GM06990 (cell line): ENCODE data around the gene FMNL3.

Experiments used
- DNase-seq: peaks from one replicate; pipeline ENCODE4 v3.0.0-alpha.2; 2011; ENCODE audit not compliant: insufficient read length; ENCODE audit errors: extremely low read depth
- H3K27me3 ChIP-seq: replicated peaks from 2 replicates; pipeline ENCODE4 v1.6.0; 2011; ENCODE audit warnings: low read length; ENCODE audit not compliant: control insufficient read depth, insufficient read depth
- H3K36me3 ChIP-seq: 2 replicates; pipeline ENCODE4 v1.5.1; 2011; ENCODE audit warnings: low read length; ENCODE audit not compliant: control insufficient read depth, insufficient read depth
- H3K4me3 ChIP-seq: replicated peaks from 2 replicates; pipeline ENCODE4 v1.5.1; 2011; ENCODE audit warnings: low read depth, mild to moderate bottlenecking, control low read depth, low read length
- CTCF ChIP-seq: IDR thresholded peaks from 2 replicates; pipeline ENCODE4 v1.5.1; 2011; ENCODE audit warnings: low read length, control low read depth, mild to moderate bottlenecking, inconsistent platforms; ENCODE audit not compliant: insufficient read depth, poor library complexity, severe bottlenecking

FMNL3 gene

GRCh38 chr12:49674318-49674981 lies 32.8 kb downstream of the FMNL3 start:
- H3K27me3 ChIP-seq, result no peaks in the 10 kb centered on the region
- TF ChIP-seq CTCF, result no peak
- no peak for DNase-seq
- no peaks in the 10 kb centered on the region for H3K36me3 ChIP-seq
- no peak overlapping the region for H3K4me3 ChIP-seq

GRCh38 chr12:49673446-49674317 lies 33.5 kb downstream of the FMNL3 start:
- Histone ChIP-seq H3K4me3 (0 out of 2 replicates have a peak overlapping the region, but pooled peaks have one; percentile 1), H3K27me3 (no peaks in the 10 kb centered on the region), H3K36me3 (0 out of 2 replicates have a peak, but pooled peaks cover 1% of the 10 kb centered on the region)
- DNase-seq, result no peak
- no peak for TF ChIP-seq CTCF

GRCh38 chr12:49672301-49673217 lies 34.6 kb downstream of the FMNL3 start:
- Histone ChIP-seq H3K36me3 (0 out of 2 replicates have a peak, but pooled peaks cover 1% of the 10 kb centered on the region), H3K27me3 (no peaks in the 10 kb centered on the region), H3K4me3 (0 out of 2 replicates have a peak overlapping the region, but pooled peaks have one; percentile 5)
- DNase-seq, result peak; percentile 42
- TF ChIP-seq CTCF, result no peak

GRCh38 chr12:49671031-49671765 lies 36.0 kb downstream of the FMNL3 start:
- peak; percentile 44 for DNase-seq
- TF ChIP-seq CTCF, result no peak
- Histone ChIP-seq H3K27me3 (no peaks in the 10 kb centered on the region), H3K4me3 (no peak overlapping the region; the same call in 1 of the 2 replicates), H3K36me3 (peaks cover 4% of the 10 kb centered on the region; the same call in 1 of the 2 replicates)

GRCh38 chr12:49669796-49670195 lies 37.4 kb downstream of the FMNL3 start:
- no peak overlapping the region for H3K4me3 ChIP-seq
- TF ChIP-seq CTCF, result no peak
- no peaks in the 10 kb centered on the region for H3K27me3 ChIP-seq
- peaks cover 6% of the 10 kb centered on the region for H3K36me3 ChIP-seq
- no peak for DNase-seq
